ENCODE measurements around the gene RBL2.

DNA sequence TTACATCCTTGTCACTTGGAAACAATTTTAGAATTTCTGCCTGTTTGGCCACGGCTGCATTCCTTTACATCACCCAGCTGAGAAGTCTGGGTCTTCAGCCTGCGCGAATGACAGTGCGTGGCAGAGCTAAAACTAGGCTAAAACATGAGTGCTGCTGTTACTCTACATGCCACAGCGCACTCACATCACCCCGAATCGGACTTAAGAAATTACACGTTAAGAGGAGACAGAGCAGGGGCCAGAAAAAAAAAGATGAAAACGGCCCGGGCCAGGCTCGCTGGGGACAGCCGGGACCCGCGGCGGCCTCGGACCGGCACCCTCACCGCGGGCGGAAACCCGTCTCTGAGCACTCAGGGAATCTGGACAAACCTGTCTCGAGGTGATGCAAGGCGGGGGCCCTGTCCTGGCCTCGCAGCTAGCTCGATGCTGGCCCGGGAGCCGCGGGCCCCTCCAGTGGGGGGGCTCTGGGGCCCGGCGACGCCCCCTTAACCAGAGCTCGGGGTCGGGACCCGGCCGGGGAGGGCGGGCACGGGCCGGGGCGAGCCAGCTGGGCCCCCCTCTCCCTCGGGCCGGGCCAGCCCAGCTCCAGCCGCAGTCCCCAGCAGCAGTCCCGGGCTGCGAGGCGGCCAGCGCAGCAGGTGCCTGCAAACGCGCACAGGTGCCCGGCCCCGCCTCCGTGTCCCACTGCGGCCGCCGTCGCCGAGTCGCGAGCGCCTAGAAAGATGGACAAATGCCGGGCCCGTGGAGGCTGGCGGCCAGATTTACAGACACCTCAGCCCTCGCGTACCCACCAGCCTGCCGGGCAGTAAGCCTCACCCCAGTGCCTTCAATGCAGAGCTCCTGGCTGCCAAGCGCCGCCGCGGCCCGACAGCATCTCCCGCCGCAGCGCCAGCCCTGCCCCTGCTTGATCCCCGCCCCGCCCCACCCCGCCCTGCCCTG, 68.3 kb downstream of the RBL2 start, which contains the start of gene AKTIP:
- TF ChIP-seq EP300 (IDR thresholded peaks at IDR 0.05; ENCODE audit: low read depth) (no peak), POLR2A (IDR thresholded peaks at IDR 0.05) (peak; percentile 10), POLR2AphosphoS5 (IDR thresholded peaks at IDR 0.05) (peak in 2 of 3 donors; percentile 3 to 37)
- TF ChIP-seq, protein P1, sequence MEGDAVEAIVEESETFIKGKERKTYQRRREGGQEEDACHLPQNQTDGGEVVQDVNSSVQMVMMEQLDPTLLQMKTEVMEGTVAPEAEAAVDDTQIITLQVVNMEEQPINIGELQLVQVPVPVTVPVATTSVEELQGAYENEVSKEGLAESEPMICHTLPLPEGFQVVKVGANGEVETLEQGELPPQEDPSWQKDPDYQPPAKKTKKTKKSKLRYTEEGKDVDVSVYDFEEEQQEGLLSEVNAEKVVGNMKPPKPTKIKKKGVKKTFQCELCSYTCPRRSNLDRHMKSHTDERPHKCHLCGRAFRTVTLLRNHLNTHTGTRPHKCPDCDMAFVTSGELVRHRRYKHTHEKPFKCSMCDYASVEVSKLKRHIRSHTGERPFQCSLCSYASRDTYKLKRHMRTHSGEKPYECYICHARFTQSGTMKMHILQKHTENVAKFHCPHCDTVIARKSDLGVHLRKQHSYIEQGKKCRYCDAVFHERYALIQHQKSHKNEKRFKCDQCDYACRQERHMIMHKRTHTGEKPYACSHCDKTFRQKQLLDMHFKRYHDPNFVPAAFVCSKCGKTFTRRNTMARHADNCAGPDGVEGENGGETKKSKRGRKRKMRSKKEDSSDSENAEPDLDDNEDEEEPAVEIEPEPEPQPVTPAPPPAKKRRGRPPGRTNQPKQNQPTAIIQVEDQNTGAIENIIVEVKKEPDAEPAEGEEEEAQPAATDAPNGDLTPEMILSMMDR (IDR thresholded peaks at IDR 0.05), result no peak
